Activated T-cell treated with anti-CD3 and anti-CD28 coated beads, Interleukin-2, amount 50 U/mL, for 48 hours (primary cell): ENCODE results near the gene C6orf132.
"Not testable (repeated sequence)": the region's sequence is repeated elsewhere in the genome, so short reads cannot be mapped to it uniquely, and the experiment has no call there.

Experiments used
- DNase-seq, 2 experiments: peaks; one replicate each; pipeline ENCODE4 v3.0.0-alpha.2; 2020

Gene C6orf132

GRCh38 chr6:42142118-42142835, at the start of gene C6orf132:
TSS of gene C6orf132 (minus strand) at chr6:42142620. CDS start at chr6:42142444, 176 bp downstream.
- peak in 1 of 2 experiments; percentile 28 for DNase-seq

GRCh38 chr6:42190554-42191183, 48.2 kb upstream of the C6orf132 start:
- no peak for DNase-seq

DNA sequence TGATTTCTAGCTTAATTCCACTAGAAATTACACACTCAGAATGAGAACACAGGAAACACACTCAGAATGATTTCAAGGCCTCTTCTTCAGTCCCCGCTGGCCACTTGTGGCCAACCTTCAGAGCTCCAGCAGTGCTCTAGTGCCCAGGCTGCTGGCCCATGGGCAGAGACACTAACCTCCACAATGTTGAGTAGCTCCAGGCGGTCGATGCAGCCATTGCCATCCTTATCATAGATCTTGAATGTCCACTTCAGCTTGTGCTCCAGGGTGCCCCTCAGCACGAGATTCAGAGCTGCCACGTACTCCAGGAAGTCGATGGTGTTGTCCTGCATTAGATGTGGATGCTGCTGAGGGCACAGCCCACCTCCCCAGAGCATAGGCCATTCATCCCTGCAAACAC, 46.0 kb upstream of the C6orf132 start:
- DNase-seq: no peak

DNA sequence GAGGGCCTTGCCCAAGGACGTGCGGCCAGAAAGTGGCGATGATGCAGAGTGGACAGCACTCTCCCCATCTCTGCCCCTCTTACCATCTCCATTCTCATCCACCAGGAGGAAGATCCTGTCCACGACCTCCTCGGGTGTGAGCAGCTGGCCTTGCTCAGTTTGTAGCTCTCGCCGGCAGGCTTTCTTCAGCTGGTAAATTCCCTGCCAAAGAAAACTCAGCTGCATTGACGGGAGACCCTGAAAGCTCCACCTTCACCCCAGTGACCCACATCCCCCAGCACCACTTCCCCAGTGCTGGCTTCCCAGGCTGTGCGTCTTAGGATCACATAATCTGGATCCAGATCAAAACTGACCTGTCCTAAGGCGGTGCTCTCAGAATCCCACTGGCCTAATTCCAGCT, 43.2 kb upstream of the C6orf132 start:
- DNase-seq: no peak

DNA sequence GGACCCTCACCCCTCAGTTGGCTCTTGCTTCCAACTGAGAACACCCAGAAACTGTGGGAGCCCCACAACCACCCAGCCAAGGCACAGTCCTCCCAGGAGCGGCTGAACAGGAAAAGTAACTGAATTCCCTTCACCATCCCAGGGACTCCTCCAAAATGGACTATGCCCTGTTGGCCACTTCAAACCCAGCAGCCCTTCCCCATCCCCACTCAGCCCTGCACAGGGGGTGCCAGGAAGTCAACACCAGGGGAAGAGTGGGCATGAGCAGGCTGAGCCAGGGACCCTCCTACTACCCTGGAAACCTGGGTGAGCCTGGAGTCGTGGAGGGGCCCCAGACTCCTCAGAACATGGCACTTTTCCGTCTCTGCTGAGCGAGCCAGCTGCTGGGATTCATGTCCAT, 42.1 kb upstream of the C6orf132 start:
- DNase-seq: no peak

DNA sequence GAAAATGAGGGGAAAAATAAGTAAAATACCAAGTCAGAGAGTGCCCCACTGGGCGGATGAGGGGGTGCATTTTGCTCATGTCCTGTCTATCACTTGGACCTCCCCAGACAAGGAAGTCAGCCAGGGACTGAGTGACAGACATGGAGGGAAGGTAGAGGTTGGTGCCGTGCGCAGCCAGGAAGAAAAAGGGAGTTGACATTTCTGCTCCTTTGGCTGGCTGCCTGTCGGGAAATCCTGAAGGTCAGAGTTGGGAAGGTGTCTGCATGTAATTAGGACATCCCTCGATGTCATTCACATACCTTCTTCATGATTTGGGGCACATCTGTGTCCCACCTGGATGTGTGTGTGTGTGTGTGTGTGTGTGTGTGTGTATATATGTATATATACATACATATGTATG, 39.7 kb upstream of the C6orf132 start:
- DNase-seq: no peak

DNA sequence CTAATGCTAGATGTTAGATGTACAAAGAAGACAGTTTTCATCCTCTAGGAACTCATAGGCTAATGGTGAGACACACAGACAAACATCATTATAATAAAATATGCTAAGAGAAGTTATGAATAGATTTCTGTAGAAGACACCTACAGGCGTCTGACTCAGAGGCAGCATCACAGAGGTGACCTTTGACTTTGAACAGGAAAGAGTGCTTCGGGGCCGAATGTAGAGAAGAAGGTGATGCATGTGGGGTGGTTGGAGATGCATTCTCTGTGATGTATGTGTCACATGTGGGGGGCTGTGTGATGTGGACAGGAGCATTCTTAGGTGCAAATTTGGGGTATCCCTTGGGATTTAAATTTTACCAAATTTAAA, 37.5 kb upstream of the C6orf132 start:
- DNase-seq: peak; percentile 27 to 43

DNA sequence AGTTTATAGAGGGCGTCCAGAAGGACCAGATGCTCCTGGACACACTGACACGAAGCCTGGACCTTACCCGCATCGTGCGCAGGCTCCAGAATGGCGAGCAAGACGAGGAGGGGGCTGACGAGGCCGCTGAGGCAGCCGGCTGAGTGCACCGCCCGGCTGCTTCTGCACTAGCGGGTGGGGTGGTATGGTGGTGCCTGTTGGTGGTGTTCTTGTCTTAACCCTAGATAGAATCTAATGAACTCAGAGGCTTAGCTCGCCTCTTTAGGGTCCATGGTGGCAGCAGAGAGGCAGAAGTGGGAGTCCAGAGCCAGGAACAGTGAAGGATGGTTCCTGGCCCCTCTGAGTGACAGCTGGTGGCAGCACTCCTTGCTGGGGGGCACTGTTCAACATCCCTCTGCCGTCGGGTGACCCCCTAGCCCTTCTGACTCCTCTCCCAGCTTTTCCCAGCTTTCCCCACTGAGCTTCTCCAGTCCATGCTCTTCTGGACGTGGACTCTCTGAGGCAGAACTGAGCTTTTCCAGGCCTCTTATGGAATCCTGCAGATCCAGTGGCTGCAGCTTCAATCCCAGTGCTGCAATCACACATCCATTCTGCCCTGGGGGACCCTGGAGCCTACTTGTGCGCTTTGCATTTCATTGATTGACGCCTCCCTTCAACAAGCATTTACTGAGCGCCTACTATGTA, 37.0 kb upstream of the C6orf132 start:
- no peak for DNase-seq

GRCh38 chr6:42177514-42178364, 35.3 kb upstream of the C6orf132 start:
- DNase-seq: peak; percentile 46 to 50

- no peak for DNase-seq
Measured at GRCh38 chr6:42176981-42177380, 34.6 kb upstream of the C6orf132 start.

GRCh38 chr6:42175860-42176259, 33.4 kb upstream of the C6orf132 start:
- DNase-seq: no peak

GRCh38 chr6:42173101-42173500, 30.7 kb upstream of the C6orf132 start, which contains the start of gene GUCA1A:
TSS of gene GUCA1A (plus strand) at chr6:42173364. CDS start at chr6:42173614, 250 bp downstream.
- DNase-seq: no peak

GRCh38 chr6:42171813-42172581, 29.6 kb upstream of the C6orf132 start:
- no peak for DNase-seq

DNA sequence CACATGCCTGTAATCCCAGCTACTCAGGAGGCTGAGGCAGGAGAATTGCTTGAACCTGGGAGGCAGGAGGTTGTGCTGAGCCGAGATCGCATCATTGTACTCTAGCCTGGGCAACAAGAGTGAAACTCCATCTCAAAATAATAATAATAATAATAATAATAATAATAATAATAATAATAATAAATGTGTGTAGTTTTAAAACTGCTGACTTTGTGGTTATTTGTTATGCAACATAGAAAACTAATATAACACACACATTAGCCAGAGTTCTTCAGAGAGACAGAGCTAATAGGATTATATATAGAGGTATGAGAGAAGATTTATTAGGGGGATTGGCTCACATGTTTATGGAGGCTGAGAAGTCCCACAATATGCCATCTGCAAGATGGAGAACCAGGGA, 27.4 kb upstream of the C6orf132 start:
- not testable (repeated sequence) for DNase-seq

DNA sequence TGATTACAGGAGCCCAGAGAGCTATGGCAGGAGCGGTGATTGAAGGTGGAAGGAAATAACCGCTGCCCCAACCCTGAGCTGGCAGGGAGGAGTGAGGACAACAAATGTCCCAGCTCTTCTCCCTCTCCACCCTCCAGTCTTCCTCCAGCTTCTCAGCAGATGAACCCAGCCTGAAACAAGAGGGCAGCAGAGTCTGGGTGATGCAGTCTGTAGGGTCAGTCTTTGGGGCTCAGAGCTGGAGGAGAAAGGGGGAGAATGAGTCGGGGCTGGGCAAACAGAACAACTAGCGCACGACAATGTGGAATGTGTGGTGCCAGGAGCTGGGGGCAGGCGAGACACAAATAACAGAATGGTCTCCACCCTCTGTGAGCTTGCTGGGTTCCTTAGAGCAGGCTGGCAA, 26.2 kb upstream of the C6orf132 start:
- no peak for DNase-seq

- peak; percentile 89 to 91 for DNase-seq
Measured at GRCh38 chr6:42166444-42167141, 24.2 kb upstream of the C6orf132 start.

DNA sequence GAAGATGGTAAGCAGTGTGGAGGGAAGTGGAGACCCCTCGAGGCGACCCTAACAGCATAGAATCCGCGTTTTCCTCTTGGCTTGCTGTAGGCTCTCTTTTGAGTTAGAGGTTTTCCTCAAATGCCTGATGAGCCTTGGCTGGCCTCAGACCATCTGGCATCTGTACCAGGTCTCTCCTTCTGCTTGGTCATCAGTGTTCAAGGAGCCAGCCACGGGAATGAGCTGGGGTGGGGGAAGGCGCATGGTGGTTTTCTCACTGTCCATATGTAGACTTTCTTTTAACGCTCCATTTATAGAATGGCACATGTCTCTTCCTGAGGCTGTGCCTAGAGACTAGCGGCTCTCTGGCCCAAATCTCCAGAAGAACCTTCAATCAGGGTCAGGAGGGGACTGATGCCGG, 22.6 kb upstream of the C6orf132 start:
- no peak for DNase-seq

DNA sequence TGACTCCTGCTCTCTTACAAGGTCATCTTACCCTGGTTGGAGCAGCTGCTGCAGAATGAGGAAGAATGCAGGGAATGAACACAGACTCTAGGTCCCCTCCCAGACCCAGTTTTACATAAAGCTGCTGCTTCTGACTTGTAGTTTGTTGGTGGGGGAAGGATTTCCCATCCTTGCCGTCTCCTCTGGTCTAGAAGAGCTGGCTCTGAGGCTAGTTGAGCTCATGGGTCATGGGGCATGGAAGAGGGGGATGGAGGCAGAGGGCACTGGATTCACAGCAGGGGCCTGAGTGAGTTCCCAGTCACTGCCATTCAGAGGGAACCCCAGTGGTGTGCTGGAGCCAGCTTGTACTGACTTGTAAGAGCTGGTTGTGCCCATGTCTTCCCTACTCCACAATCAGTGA, 21.6 kb upstream of the C6orf132 start:
- DNase-seq: no peak

- no peak for DNase-seq
Measured at GRCh38 chr6:42162812-42163211, 20.4 kb upstream of the C6orf132 start.

- no peak for DNase-seq
Measured at GRCh38 chr6:42162384-42162783, 20.0 kb upstream of the C6orf132 start.

DNA sequence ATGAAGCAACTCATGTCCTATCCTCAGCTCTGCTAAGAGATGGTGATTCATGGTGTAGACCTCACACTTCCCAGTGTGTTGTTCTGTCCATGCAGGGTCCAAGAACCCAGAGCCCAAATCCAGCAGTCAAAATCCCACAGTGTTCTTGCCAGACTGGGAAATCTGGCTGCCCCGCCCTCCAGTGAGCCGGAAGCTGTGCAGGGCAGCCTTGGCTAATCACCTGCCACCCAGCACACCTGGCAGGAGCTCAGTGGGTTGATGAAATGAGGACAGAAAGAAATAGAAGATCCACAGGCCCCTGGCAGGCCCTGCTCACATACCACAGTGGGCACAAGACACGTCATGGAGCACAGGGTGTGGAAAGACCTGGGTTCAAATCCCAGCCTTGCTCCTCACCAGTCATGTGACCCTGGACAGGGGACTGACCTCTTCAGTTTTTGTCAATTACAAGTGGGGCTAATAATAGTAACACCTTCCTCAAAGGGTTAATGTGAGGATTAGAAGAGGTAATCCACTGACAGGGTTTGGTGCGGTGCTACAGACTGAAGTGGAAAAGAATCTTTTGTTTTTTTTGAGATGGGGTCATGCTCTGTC, 17.1 kb upstream of the C6orf132 start:
- DNase-seq: no peak
